ENCODE results near the gene TRIM2.
"Not testable (repeated sequence)": the region's sequence is repeated elsewhere in the genome, so short reads cannot be mapped to it uniquely, and the experiment has no call there.

Gene TRIM2

GRCh38 chr4:153177841-153178240 is 26.4 kb upstream of the TRIM2 start:
- H3K4me3 ChIP-seq (ENCODE audit: low read length) = no peak overlapping the region
- TF ChIP-seq ZNF274 (IDR thresholded peaks at IDR 0.05; ENCODE audit: low read depth, low read length) = no peak

GRCh38 chr4:153179100-153179499 is 25.1 kb upstream of the TRIM2 start:
- H3K4me3 ChIP-seq (ENCODE audit: low read length) = no peak overlapping the region
- TF ChIP-seq ZNF274 (IDR thresholded peaks at IDR 0.05; ENCODE audit: low read depth, low read length) = no peak

- TF ChIP-seq ZNF274 (IDR thresholded peaks at IDR 0.05; ENCODE audit: low read depth, low read length) = no peak
- H3K4me3 ChIP-seq (ENCODE audit: low read length) = no peak overlapping the region
Observed at GRCh38 chr4:153181293-153181692, 22.9 kb upstream of the TRIM2 start.

GRCh38 chr4:153181700-153182099 is 22.5 kb upstream of the TRIM2 start:
- no peak for TF ChIP-seq ZNF274 (IDR thresholded peaks at IDR 0.05; ENCODE audit: low read depth, low read length)
- H3K4me3 ChIP-seq (ENCODE audit: low read length) = no peak overlapping the region

- TF ChIP-seq ZNF274 (IDR thresholded peaks at IDR 0.05; ENCODE audit: low read depth, low read length) = no peak
- no peak overlapping the region for H3K4me3 ChIP-seq (ENCODE audit: low read length)
Observed at GRCh38 chr4:153183146-153183545, 21.1 kb upstream of the TRIM2 start.

- no peak overlapping the region for H3K4me3 ChIP-seq (ENCODE audit: low read length)
Observed at GRCh38 chr4:153185331-153185852, 18.9 kb upstream of the TRIM2 start.

GRCh38 chr4:153186046-153186728 is 18.1 kb upstream of the TRIM2 start:
- no peak for TF ChIP-seq ZNF274 (IDR thresholded peaks at IDR 0.05; ENCODE audit: low read depth, low read length)
- H3K4me3 ChIP-seq (ENCODE audit: low read length) = no peak overlapping the region

More at GRCh38 chr4:153185331-153185852, 18.9 kb upstream of the TRIM2 start:
- no peak for TF ChIP-seq ZNF274 (IDR thresholded peaks at IDR 0.05; ENCODE audit: low read depth, low read length)

- TF ChIP-seq ZNF274 (IDR thresholded peaks at IDR 0.05; ENCODE audit: low read depth, low read length) = no peak
- H3K4me3 ChIP-seq (ENCODE audit: low read length) = no peak overlapping the region
Observed at GRCh38 chr4:153189016-153189801, 15.0 kb upstream of the TRIM2 start.

- TF ChIP-seq ZNF274 (IDR thresholded peaks at IDR 0.05; ENCODE audit: low read depth, low read length) = no peak
Observed at GRCh38 chr4:153191795-153192363, 12.4 kb upstream of the TRIM2 start.

GRCh38 chr4:153197301-153197700 is 6.9 kb upstream of the TRIM2 start:
- TF ChIP-seq ZNF274 (IDR thresholded peaks at IDR 0.05; ENCODE audit: low read depth, low read length) = no peak
- no peak overlapping the region for H3K4me3 ChIP-seq (ENCODE audit: low read length)

More at GRCh38 chr4:153191795-153192363, 12.4 kb upstream of the TRIM2 start:
- H3K4me3 ChIP-seq (ENCODE audit: low read length) = no peak overlapping the region

GRCh38 chr4:153198719-153199118 is 5.5 kb upstream of the TRIM2 start:
- no peak for TF ChIP-seq ZNF274 (IDR thresholded peaks at IDR 0.05; ENCODE audit: low read depth, low read length)

GRCh38 chr4:153203746-153204145 is 497 bp upstream of the TRIM2 start:
- not testable (repeated sequence) for H3K4me3 ChIP-seq (ENCODE audit: low read length)

More at GRCh38 chr4:153198719-153199118, 5.5 kb upstream of the TRIM2 start:
- H3K4me3 ChIP-seq (ENCODE audit: low read length) = no peak overlapping the region

- H3K4me3 ChIP-seq (ENCODE audit: low read length) = no peak overlapping the region
- no peak for TF ChIP-seq ZNF274 (IDR thresholded peaks at IDR 0.05; ENCODE audit: low read depth, low read length)
Observed at GRCh38 chr4:153204728-153205648, 745 bp downstream of the TRIM2 start.

- no peak overlapping the region for H3K4me3 ChIP-seq (ENCODE audit: low read length)
- no peak for TF ChIP-seq ZNF274 (IDR thresholded peaks at IDR 0.05; ENCODE audit: low read depth, low read length)
Observed at GRCh38 chr4:153205757-153206156, 1.5 kb downstream of the TRIM2 start.

All from GM08714 (cell line).